Fibroblast of villous mesenchyme (primary cell): ENCODE data around the gene POLR1B. TPM values are rescaled to one million over a fixed set of nuclear protein-coding genes. Genes with fewer than 3 reads are reported as not detected.

Experiments used
- DNase-seq: peaks from one replicate; pipeline ENCODE4 v3.0.0-alpha.2; 2010; ENCODE audit warnings: low read depth
- H3K4me3 ChIP-seq: 2 replicates; pipeline ENCODE4 v1.5.1; 2011; ENCODE audit warnings: low read depth, mild to moderate bottlenecking, low read length
- total RNA-seq: library from RNA; depleted of rRNA; stranded (reverse); fragments of >200 nt; gene quantifications from 2 replicates; pipeline ENCODE4 v1.2.3, GENCODE V29; 2012
- TF ChIP-seq, protein P1 (sequence below): IDR thresholded peaks from 2 replicates; pipeline ENCODE4 v1.5.1; 2012; ENCODE audit warnings: low read depth, mild to moderate bottlenecking, low read length; ENCODE audit not compliant: insufficient read depth

POLR1B gene
- total RNA-seq, 1 donor = 16.0 TPM

DNA sequence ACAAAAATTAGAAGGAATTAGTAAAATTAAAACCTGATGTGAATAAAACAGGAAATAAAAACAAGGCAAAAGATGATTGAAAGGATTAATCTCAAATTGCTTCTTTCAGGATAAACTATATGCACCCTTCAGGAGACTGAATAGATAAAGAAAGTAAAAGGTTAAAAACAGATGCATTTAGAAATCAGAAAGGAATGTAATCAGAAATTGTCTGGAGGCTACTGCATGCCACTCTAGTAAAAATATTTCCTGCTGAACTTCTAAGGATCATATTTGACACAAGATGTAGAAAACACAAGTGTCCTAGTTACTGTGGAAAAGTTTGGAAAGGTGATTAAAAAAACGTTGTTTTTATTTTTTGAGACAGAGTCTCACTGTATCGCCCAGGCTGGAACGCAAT lies 58.4 kb downstream of the POLR1B start:
- H3K4me3 ChIP-seq = no peak overlapping the region
- no peak for DNase-seq
- TF ChIP-seq, protein P1, sequence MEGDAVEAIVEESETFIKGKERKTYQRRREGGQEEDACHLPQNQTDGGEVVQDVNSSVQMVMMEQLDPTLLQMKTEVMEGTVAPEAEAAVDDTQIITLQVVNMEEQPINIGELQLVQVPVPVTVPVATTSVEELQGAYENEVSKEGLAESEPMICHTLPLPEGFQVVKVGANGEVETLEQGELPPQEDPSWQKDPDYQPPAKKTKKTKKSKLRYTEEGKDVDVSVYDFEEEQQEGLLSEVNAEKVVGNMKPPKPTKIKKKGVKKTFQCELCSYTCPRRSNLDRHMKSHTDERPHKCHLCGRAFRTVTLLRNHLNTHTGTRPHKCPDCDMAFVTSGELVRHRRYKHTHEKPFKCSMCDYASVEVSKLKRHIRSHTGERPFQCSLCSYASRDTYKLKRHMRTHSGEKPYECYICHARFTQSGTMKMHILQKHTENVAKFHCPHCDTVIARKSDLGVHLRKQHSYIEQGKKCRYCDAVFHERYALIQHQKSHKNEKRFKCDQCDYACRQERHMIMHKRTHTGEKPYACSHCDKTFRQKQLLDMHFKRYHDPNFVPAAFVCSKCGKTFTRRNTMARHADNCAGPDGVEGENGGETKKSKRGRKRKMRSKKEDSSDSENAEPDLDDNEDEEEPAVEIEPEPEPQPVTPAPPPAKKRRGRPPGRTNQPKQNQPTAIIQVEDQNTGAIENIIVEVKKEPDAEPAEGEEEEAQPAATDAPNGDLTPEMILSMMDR = no peak

DNA sequence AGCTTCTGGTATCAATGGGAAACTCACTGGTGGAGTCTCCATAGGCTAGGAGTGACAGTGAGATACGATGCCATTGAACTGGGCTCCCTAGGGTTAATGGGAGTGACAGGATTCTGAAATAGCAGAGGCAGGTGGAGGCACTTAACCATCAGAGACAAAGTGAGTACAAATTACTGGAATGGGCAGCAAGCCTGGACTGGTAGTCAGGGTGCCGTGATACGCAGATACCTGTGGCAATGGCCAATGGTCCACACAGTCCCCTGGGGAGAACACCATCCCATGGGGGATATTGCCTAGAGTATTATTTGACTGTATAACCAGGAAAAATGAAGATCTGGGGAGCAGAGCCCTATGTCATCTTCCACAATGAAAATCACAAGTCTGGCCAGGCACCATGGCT lies 59.5 kb downstream of the POLR1B start:
- H3K4me3 ChIP-seq = no peak overlapping the region
- TF ChIP-seq, protein P1 = no peak
- no peak for DNase-seq

DNA sequence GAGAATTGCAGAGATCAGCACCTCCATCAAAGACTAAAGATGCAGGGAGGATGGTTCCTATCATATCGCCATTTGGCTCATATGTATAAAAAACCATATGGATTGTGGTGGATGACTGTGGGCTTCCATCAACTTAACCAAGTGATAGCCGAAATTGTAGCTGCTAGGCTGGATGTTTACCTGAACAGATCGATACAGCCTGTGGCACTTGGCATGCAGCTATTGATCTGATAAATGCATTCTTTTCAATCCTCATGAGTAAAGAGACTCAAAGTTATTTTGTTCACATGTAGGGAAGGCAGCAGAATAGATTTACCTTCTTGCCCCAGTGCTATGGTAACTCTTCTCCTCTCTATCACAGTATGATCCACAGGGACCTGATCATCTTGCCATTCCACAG lies 60.7 kb downstream of the POLR1B start:
- H3K4me3 ChIP-seq = no peak overlapping the region
- no peak for DNase-seq
- TF ChIP-seq, protein P1 = no peak

DNA sequence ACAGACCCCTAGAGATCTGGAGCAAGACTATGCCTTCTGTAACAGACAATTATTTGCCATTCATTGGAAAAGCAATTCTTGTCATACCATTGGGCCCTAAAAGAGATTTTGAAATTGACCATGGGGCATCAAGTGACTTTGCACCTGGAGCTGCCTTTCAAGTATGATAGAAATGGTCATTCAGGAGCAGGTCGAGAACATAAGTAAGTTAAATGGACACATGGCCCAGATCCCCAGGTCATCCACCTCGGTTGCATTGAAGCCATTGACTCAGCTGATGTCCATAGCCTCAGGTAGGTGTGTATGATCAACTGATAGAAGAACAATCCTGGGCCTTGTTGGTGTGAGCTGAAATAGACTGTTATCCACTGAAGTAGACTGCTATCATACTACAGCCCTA lies 61.5 kb downstream of the POLR1B start:
- TF ChIP-seq, protein P1 = no peak
- no peak for DNase-seq
- H3K4me3 ChIP-seq = no peak overlapping the region

DNA sequence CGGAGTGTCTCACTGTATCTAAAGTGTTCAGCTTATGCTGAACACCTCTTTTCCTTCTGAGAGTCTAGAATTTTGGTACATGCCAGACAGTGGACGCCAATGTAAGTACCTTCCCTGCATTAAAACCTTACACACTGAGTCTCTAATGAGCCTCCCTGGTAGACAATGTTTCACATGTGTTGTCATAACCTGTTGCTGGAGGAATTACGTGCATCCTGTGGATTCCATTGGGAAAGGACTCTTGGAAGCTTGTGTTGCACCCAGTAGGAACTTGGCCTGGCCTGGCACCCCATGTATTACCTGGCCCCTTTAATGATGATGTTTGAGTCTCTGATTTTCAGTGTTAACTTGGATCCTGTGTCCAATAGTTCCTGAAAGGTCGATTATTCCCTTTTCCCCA lies 62.7 kb downstream of the POLR1B start:
- H3K4me3 ChIP-seq = no peak overlapping the region
- TF ChIP-seq, protein P1 = no peak
- no peak for DNase-seq

DNA sequence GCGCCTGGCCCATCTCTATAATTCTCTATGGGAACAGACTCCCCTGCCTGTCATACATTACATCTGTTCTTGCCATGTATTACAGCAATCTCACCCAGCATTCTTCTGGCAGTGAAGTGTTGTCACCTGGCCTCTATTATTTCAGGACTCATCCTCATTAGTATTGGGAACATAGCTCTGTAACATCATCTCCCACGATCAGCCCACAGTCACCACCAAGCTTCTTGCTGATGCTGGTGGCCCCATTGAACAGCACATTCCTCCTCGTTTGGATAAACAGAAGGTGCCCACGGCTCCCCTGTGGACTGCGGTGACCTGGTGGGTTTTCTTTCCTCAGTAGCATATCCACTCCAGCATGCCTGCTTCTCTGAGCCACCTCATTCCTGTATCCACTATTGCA lies 63.7 kb downstream of the POLR1B start:
- DNase-seq = no peak
- TF ChIP-seq, protein P1 = no peak
- H3K4me3 ChIP-seq = no peak overlapping the region

DNA sequence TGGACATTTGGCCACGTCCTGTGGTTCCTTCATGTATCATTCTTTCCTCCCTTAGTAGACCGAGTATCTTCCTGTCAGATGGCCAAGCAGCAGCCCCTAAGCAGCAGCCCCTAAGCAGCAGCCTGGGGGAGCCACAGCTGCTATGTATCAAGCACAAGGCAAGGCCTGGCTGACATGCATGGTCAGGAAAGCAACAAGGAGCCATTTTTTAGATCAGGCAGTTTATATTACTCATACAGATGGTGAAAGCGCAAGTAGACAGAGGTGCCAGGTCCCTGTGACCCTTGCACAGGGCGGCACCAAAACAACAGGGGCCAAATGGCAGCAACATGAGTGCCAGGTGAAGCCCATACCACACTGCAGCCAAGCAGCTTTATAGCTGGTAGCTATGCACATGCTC lies 64.3 kb downstream of the POLR1B start:
- TF ChIP-seq, protein P1 = no peak
- DNase-seq = no peak
- no peak overlapping the region for H3K4me3 ChIP-seq
